Measurements from ENCODE around the gene DNPH1. TPM values are rescaled to one million over a fixed set of nuclear protein-coding genes. Genes with fewer than 3 reads are reported as not detected.

The DNPH1 gene
- total RNA-seq, 2 donors from 2014 or later, result 94.2 to 119 TPM

GRCh38 chr6:43254138-43254817, 25.0 kb upstream of the DNPH1 start:
- H3K36me3 ChIP-seq (replicated peaks in 1 of 2; ENCODE audit: insufficient read depth in 1 of 2, low read depth in 2 of 2), result no peaks in the 10 kb centered on the region
- no peak overlapping the region for H3K27ac ChIP-seq
- no peak for TF ChIP-seq POLR2A (IDR thresholded peaks at IDR 0.05)
- TF ChIP-seq CTCF (IDR thresholded peaks at IDR 0.05), result no peak
- WGBS, 2 donors, result 81 to 89% methylated on average over 7 to 14 of the region's 15 CpGs
- H3K27me3 ChIP-seq, result peaks cover 0 to 4% of the 10 kb centered on the region in 2 donors
- H3K9me3 ChIP-seq, result no peaks in the 10 kb centered on the region
- intact Hi-C loops (cut with DNase I), result loop anchor here (10.0 kb wide), 2 partner anchors 81 to 251 kb away; no protein-coding TSS in a partner anchor
- no peak for DNase-seq
- no peak for ATAC-seq
- H3K4me1 ChIP-seq, result no peaks in the 10 kb centered on the region
- no peak overlapping the region for H3K4me3 ChIP-seq

- Histone ChIP-seq H3K4me3 (no peak overlapping the region), H3K27me3 (peaks cover 0 to 4% of the 10 kb centered on the region in 2 donors), H3K36me3 (replicated peaks in 1 of 2; ENCODE audit: insufficient read depth in 1 of 2, low read depth in 2 of 2) (no peaks in the 10 kb centered on the region), H3K4me1 (no peaks in the 10 kb centered on the region), H3K27ac (no peak overlapping the region), H3K9me3 (no peaks in the 10 kb centered on the region)
- 80 to 90% methylated on average over 11 of the region's 11 CpGs for WGBS, 2 donors
- TF ChIP-seq CTCF (IDR thresholded peaks at IDR 0.05), result no peak
- intact Hi-C loops (cut with DNase I), result loop anchor here (10.0 kb wide), 2 partner anchors 81 to 251 kb away; no protein-coding TSS in a partner anchor
- DNase-seq, result no peak
- no peak for ATAC-seq
Observed at GRCh38 chr6:43253401-43253800, 24.1 kb upstream of the DNPH1 start.

DNA sequence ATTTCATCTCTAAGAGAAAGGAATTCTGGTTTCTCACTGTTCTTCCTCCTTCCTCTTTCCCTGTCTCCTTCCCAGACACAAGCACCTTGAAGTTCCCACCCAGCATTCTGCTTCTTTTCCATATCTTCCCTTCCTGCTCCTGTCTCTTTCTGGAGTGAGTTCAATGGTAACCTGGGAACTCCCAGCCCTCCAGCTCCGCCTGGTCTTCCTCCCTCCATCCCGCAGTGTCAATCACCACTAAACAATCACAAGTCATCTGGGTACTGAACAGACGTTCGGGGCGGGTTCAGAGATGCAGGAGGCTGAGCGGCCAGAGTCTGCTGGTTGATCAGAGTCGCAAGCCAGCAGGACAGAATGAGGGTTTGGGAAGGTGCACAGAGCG, 21.7 kb upstream of the DNPH1 start:
- 7 to 9% methylated on average over 8 of the region's 8 CpGs for WGBS, 2 donors
- Histone ChIP-seq H3K4me1 (peaks cover 16% of the 10 kb centered on the region), H3K27me3 (peaks cover 0 to 4% of the 10 kb centered on the region in 2 donors), H3K27ac (no peak overlapping the region), H3K4me3 (no peak overlapping the region), H3K9me3 (no peaks in the 10 kb centered on the region), H3K36me3 (replicated peaks in 1 of 2; ENCODE audit: insufficient read depth in 1 of 2, low read depth in 2 of 2) (no peaks in the 10 kb centered on the region)
- TF ChIP-seq CTCF (IDR thresholded peaks at IDR 0.05) (no peak), POLR2A (IDR thresholded peaks at IDR 0.05) (no peak)
- no peak for ATAC-seq
- DNase-seq, result no peak
- intact Hi-C loops (cut with DNase I), result loop anchor here (10.0 kb wide), 2 partner anchors 84 to 254 kb away; no protein-coding TSS in a partner anchor

- Histone ChIP-seq H3K27me3 (peaks cover 0 to 4% of the 10 kb centered on the region in 2 donors), H3K27ac (no peak overlapping the region), H3K4me3 (no peak overlapping the region), H3K36me3 (replicated peaks in 1 of 2; ENCODE audit: insufficient read depth in 1 of 2, low read depth in 2 of 2) (no peaks in the 10 kb centered on the region), H3K9me3 (no peaks in the 10 kb centered on the region), H3K4me1 (peaks cover 16% of the 10 kb centered on the region)
- no peak for DNase-seq
- ATAC-seq, result no peak
- no peak for TF ChIP-seq POLR2A (IDR thresholded peaks at IDR 0.05)
- TF ChIP-seq CTCF (IDR thresholded peaks at IDR 0.05), result no peak
- intact Hi-C loops (cut with DNase I), result no loop called here
Observed at GRCh38 chr6:43248791-43249190, 19.5 kb upstream of the DNPH1 start.

DNA sequence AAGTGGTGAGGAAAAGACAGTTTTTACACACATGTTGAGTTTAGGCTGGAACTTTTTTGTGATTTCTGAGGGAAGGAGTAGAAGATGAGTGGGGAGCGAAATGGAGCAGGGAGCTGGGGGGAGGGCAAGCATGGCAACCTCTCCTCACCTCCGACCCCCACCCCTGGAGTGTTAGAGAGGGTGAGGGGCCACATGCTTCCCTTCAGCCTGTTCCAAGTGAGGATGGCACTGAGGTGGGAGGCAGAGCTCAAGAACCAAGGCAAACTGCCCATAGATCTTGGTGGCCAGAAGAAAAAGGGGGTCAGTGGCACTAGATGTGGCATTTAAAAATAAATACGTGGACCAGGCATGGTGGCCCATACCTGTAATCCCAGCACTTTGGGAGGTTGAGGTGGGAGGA, 18.8 kb upstream of the DNPH1 start:
- no peak for TF ChIP-seq POLR2A (IDR thresholded peaks at IDR 0.05)
- no peak for TF ChIP-seq CTCF (IDR thresholded peaks at IDR 0.05)
- ATAC-seq, result no peak
- 67 to 93% methylated on average over 3 of the region's 3 CpGs for WGBS, 2 donors
- DNase-seq, result no peak
- Histone ChIP-seq H3K27ac (no peak overlapping the region), H3K4me1 (peaks cover 16% of the 10 kb centered on the region), H3K4me3 (no peak overlapping the region), H3K27me3 (peaks cover 0 to 6% of the 10 kb centered on the region in 2 donors), H3K9me3 (no peaks in the 10 kb centered on the region), H3K36me3 (replicated peaks in 1 of 2; ENCODE audit: insufficient read depth in 1 of 2, low read depth in 2 of 2) (no peaks in the 10 kb centered on the region)
- intact Hi-C loops (cut with DNase I), result no loop called here

Data from body of pancreas (tissue), 4 donors.